HepG2 (cell line): ENCODE results near the gene GRID1. TPM values are rescaled to one million over a fixed set of nuclear protein-coding genes. Genes with fewer than 3 reads are reported as not detected.

Experiments
- CHD2 ChIP-seq: IDR thresholded peaks from 2 replicates; pipeline ENCODE4 v1.6.1; 2011; ENCODE audit warnings: low read depth, low read length, improper control_type of control experiment
- MBD4 ChIP-seq: IDR thresholded peaks from 2 replicates; pipeline ENCODE4 v1.6.1; 2012; ENCODE audit warnings: low read length, inconsistent platforms, borderline replicate concordance
- ZNF138 ChIP-seq: sonication (generic); formaldehyde crosslinking; IDR thresholded peaks from 2 replicates; pipeline ENCODE4 v1.5.0; 2020; ENCODE audit warnings: mild to moderate bottlenecking, low read depth, missing genetic modification reagents
- ZNF230 ChIP-seq: sonication (generic); formaldehyde crosslinking; IDR thresholded peaks from 2 replicates; pipeline ENCODE4 v1.4.0; 2020; ENCODE audit warnings: mild to moderate bottlenecking, missing genetic modification reagents
- ZNF251 ChIP-seq: sonication (generic); formaldehyde crosslinking; IDR thresholded peaks from 2 replicates; pipeline ENCODE4 v1.9.0; 2021; ENCODE audit warnings: mild to moderate bottlenecking, missing genetic modification reagents
- ZNF589 ChIP-seq: sonication (generic); formaldehyde crosslinking; conservative IDR thresholded peaks from 2 replicates; pipeline ENCODE4 v1.8.0; 2022; ENCODE audit warnings: mild to moderate bottlenecking, moderate library complexity, missing genetic modification reagents
- polyA plus RNA-seq, 8 experiments: library from polyadenylated mRNA; depleted of rRNA in 3 of 8; stranded (reverse) in 7 of 8; unstranded in 1 of 8; fragments of >200 nt; fragmentation: Illumina TruSeq in 4 of 8; extraction: Trizol in 4 of 8; gene quantifications; 2 replicates each; pipeline versions ENCODE4 v1.2.1 to v1.2.3, GENCODE V29; 2011 to 2016; ENCODE audit warnings: low read depth in 4 of 8, missing spikeins in 1 of 8, mixed read lengths in 1 of 8; ENCODE audit not compliant: insufficient read depth in 1 of 8
- total RNA-seq, 5 experiments: library from RNA; depleted of rRNA; stranded (reverse); fragments of >200 nt; fragmentation: Illumina TruSeq; extraction: Trizol; gene quantifications; 2 replicates each; pipeline ENCODE4 v1.2.3, GENCODE V29; 2016; ENCODE audit warnings: low read depth in 1 of 5
- TF ChIP-seq, protein P1 (sequence below): sonication (generic); formaldehyde crosslinking; IDR thresholded peaks from 2 replicates; pipeline ENCODE4 v1.5.1; 2020; ENCODE audit warnings: mild to moderate bottlenecking, missing genetic modification reagents
- TF ChIP-seq, protein P2 (sequence below): sonication (generic); formaldehyde crosslinking; IDR thresholded peaks from one replicate; pipeline ENCODE4 v1.5.1; 2020; ENCODE audit warnings: mild to moderate bottlenecking, missing genetic modification reagents; ENCODE audit errors: not compliant biosample characterization

Gene GRID1
- total and polyA plus RNA-seq, 2 of the 13 experiments (the other 11 are each of a cell fraction or from before 2014, with no cell fraction given), result 0.05 TPM; not detected in 1

DNA sequence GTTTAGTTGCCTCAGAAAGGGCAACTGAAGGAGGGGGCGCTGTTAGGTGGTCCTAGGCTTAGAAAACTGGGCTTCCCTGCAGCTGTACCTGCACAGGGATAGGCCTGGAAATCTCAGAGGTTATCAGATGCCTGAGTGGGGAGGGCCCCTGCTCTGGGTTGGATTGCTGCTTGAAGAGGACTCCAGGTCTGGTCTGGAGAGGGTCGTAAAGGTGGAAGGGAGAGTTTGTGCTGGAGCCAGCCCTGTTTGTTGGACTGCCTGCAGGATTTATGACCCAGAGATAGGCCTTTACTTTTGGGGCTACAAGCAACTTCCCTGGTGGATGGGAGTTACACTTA, 765.9 kb downstream of the GRID1 start (continued):
- TF ChIP-seq, protein P1, sequence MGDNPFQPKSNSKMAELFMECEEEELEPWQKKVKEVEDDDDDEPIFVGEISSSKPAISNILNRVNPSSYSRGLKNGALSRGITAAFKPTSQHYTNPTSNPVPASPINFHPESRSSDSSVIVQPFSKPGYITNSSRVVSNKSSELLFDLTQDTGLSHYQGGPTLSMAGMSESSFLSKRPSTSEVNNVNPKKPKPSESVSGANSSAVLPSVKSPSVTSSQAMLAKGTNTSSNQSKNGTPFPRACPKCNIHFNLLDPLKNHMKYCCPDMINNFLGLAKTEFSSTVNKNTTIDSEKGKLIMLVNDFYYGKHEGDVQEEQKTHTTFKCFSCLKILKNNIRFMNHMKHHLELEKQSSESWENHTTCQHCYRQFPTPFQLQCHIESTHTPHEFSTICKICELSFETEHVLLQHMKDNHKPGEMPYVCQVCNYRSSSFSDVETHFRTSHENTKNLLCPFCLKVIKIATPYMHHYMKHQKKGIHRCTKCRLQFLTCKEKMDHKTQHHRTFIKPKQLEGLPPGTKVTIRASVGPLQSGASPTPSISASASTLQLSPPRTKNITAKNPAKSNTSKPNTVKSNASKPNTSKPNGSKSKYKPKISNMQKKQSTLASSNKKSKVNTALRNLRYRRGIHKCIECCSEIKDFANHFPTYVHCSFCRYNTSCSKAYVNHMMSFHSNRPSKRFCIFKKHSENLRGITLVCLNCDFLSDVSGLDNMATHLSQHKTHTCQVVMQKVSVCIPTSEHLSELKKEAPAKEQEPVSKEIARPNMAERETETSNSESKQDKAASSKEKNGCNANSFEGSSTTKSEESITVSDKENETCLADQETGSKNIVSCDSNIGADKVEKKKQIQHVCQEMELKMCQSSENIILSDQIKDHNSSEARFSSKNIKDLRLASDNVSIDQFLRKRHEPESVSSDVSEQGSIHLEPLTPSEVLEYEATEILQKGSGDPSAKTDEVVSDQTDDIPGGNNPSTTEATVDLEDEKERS (CRISPR knock-in tag), result no peak
- TF ChIP-seq ZNF251 (CRISPR knock-in tag) (no peak), ZNF138 (CRISPR knock-in tag) (no peak), ZNF589 (CRISPR knock-in tag) (no peak), CHD2 (no peak), ZNF230 (no peak), MBD4 (no peak)
- TF ChIP-seq, protein P2, sequence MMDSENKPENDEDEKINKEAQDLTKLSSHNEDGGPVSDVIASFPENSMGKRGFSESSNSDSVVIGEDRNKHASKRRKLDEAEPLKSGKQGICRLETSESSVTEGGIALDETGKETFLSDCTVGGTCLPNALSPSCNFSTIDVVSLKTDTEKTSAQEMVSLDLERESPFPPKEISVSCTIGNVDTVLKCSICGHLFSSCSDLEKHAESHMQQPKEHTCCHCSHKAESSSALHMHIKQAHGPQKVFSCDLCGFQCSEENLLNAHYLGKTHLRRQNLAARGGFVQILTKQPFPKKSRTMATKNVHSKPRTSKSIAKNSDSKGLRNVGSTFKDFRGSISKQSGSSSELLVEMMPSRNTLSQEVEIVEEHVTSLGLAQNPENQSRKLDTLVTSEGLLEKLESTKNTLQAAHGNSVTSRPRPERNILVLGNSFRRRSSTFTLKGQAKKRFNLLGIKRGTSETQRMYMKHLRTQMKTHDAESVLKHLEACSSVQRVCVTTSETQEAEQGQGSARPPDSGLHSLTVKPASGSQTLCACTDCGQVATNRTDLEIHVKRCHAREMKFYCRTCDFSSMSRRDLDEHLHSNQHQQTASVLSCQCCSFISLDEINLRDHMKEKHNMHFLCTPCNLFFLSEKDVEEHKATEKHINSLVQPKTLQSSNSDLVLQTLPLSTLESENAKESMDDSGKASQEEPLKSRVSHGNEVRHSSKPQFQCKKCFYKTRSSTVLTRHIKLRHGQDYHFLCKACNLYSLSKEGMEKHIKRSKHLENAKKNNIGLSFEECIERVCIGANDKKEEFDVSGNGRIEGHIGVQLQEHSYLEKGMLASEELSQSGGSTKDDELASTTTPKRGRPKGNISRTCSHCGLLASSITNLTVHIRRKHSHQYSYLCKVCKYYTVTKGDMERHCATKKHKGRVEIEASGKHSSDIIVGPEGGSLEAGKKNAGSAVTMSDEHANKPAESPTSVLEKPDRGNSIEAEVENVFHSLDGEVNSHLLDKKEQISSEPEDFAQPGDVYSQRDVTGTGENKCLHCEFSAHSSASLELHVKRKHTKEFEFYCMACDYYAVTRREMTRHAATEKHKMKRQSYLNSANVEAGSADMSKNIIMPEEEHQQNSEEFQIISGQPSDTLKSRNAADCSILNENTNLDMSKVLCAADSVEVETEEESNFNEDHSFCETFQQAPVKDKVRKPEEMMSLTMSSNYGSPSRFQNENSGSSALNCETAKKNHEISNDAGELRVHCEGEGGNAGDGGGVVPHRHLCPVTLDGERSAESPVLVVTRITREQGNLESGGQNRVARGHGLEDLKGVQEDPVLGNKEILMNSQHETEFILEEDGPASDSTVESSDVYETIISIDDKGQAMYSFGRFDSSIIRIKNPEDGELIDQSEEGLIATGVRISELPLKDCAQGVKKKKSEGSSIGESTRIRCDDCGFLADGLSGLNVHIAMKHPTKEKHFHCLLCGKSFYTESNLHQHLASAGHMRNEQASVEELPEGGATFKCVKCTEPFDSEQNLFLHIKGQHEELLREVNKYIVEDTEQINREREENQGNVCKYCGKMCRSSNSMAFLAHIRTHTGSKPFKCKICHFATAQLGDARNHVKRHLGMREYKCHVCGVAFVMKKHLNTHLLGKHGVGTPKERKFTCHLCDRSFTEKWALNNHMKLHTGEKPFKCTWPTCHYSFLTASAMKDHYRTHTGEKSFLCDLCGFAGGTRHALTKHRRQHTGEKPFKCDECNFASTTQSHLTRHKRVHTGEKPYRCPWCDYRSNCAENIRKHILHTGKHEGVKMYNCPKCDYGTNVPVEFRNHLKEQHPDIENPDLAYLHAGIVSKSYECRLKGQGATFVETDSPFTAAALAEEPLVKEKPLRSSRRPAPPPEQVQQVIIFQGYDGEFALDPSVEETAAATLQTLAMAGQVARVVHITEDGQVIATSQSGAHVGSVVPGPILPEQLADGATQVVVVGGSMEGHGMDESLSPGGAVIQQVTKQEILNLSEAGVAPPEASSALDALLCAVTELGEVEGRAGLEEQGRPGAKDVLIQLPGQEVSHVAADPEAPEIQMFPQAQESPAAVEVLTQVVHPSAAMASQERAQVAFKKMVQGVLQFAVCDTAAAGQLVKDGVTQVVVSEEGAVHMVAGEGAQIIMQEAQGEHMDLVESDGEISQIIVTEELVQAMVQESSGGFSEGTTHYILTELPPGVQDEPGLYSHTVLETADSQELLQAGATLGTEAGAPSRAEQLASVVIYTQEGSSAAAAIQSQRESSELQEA (CRISPR knock-in tag), result no peak
